Heart right ventricle (tissue), 16 donors: Measurements from ENCODE around the gene ACYP1. TPM values are rescaled to one million over a fixed set of nuclear protein-coding genes. Genes with fewer than 3 reads are reported as not detected.

Source experiments
- ATAC-seq, 8 donors: fragments of 200-7000 bp; cut with Tn5 transposase; one replicate each; pipeline ENCODE4 v1.9.1; 2020; ENCODE audit warnings: mild to moderate bottlenecking in 8 of 8, moderate library complexity in 8 of 8, moderate number of reproducible peaks in 1 of 8
- DNase-seq, 2 donors: peaks; one replicate each; pipeline ENCODE4 v3.0.0-alpha.2; 2020
- H3K27ac ChIP-seq, 10 donors: fragments of 200-600 bp; sonication (generic) in 2 of 10; one replicate each; pipeline versions ENCODE4 v1.5.0 to v1.8.0; 2020 to 2022; ENCODE audit warnings: mild to moderate bottlenecking in 3 of 10
- H3K27me3 ChIP-seq, 7 donors: fragments of 200-600 bp; one replicate each; pipeline ENCODE4 v1.8.0; 2021 to 2022; ENCODE audit warnings: mild to moderate bottlenecking in 2 of 7
- H3K36me3 ChIP-seq, 9 donors: fragments of 200-600 bp; sonication (generic) in 1 of 9; one replicate each; pipeline versions ENCODE4 v1.5.0 to v1.8.0; 2020 to 2022; ENCODE audit warnings: mild to moderate bottlenecking in 2 of 9
- H3K4me1 ChIP-seq, 9 donors: fragments of 200-600 bp; sonication (generic) in 1 of 9; one replicate each; pipeline versions ENCODE4 v1.5.0 to v1.8.0; 2020 to 2022; ENCODE audit warnings: mild to moderate bottlenecking in 4 of 9
- H3K4me3 ChIP-seq, 10 donors: fragments of 200-600 bp; sonication (generic) in 2 of 10; one replicate each; pipeline versions ENCODE4 v1.5.0 to v1.8.0; 2020 to 2022; ENCODE audit warnings: mild to moderate bottlenecking in 7 of 10, moderate library complexity in 2 of 10
- H3K9me3 ChIP-seq, 11 donors: fragments of 200-600 bp in 10 of 11; sonication (generic) in 2 of 11; one replicate each; pipeline versions ENCODE4 v1.5.0 to v1.8.0; 2013 to 2022; ENCODE audit warnings: mild to moderate bottlenecking in 2 of 11, control low read depth in 1 of 11, moderate library complexity in 1 of 11
- WGBS, 2 donors: extraction: QIAGEN DNeasy Blood & Tissue Kit; methylation state at CpG; one replicate each; pipeline ENCODE4 v1.1.7; 2013; ENCODE audit warnings: inconsistent platforms in 1 of 2; 5-methylcytosine and 5-hydroxymethylcytosine counted together
- intact Hi-C, 10 donors: fragments of 100-400 bp; cut with DNase I; formaldehyde crosslinking; loops; one replicate each; pipeline versions ENCODE4 v1.11.1 to v1.14.2; 2022
- polyA plus RNA-seq, 2 donors: library from polyadenylated mRNA; stranded (reverse); fragments of 200-250 nt; gene quantifications; one replicate each; pipeline ENCODE4 v1.2.3, GENCODE V29; 2013
- total RNA-seq, 10 donors: library from RNA; stranded (reverse); fragmentation: NEBNext Ultra II Directional in 3 of 10; extraction: Animal tissue kit (Norgen Biotek cat#: 25700) in 3 of 10; gene quantifications; one replicate each; pipeline versions ENCODE4 v1.2.1 to v1.2.4, GENCODE V29; 2021 to 2023
- TF ChIP-seq, protein P1 (sequence below), 9 donors: fragments of 200-600 bp; sonication (generic) in 2 of 9; IDR thresholded peaks; one replicate each; pipeline versions ENCODE4 v1.5.0 to v1.8.0; 2021 to 2022; ENCODE audit warnings: antibody characterized with exemption in 9 of 9, mild to moderate bottlenecking in 5 of 9, moderate library complexity in 1 of 9
- donor health status: Arrhythmogenic right ventricular cardiomyopathy.
- donor health status: ischemic (EF 13 %, LVEDD 7.1; RV severe dilation, severe dysfunction).
- donor health status: healthy with polysubstance abuse.
- donor health status: DM: no; HTN: yes; CAD: no.
- donor health status: DM: no; HTN: no; CAD: no.
- donor health status: ischemic (EF 25% LVEDD 6.9; RV normal size, moderate dysfunction).
- donor health status: ischemic (EF 25% LVEDD 5.7; RV mildly dilated, moderate dysfunction).
- donor health status: healthy.
- donor health status: DM: yes; HTN: yes; CAD: no.
- donor health status: Ischemic cardiomyopathy.
- donor health status: ischemic (EF 35%, LVEDD 5.7; RV mildly dilated, moderate dysfunction).
- donor health status: nonischemic (EF 11% LVEDD 7.7; RV severe dilation, severe dysfunction).
- donor health status: DM: yes; HTN: yes; CAD: no.
- donor health status: PGD.
- donor health status: ischemic (EF 29% LVEDD 5.4; RV normal size, mild dysfunction).
- donor health status: nonischemic (EF 23%, LVEDD 6.1; RV moderate dilation, normal function).

Gene ACYP1
- total and polyA plus RNA-seq, 12 donors, result 7.9 to 34.9 (median 10.1) TPM

- Histone ChIP-seq H3K27me3 (no peaks in the 10 kb centered on the region), H3K9me3 (no peaks in the 10 kb centered on the region), H3K4me1 (no peaks in the 10 kb centered on the region), H3K27ac (no peak overlapping the region), H3K36me3 (peaks cover 0 to 100% (median 73%) of the 10 kb centered on the region in 9 donors), H3K4me3 (no peak overlapping the region)
- intact Hi-C loops, result loop anchor here (1.0 to 10.0 kb wide), 12 partner anchors 141 to 228 kb away; no protein-coding TSS in a partner anchor
- peak in 1 of 2 donors; percentile 61 for DNase-seq
- 65 to 69% methylated on average over 7 of the region's 7 CpGs for WGBS, 2 donors
- peak in 7 of 8 donors; percentile 42 to 79 (median 68) for ATAC-seq
- TF ChIP-seq, protein P1, sequence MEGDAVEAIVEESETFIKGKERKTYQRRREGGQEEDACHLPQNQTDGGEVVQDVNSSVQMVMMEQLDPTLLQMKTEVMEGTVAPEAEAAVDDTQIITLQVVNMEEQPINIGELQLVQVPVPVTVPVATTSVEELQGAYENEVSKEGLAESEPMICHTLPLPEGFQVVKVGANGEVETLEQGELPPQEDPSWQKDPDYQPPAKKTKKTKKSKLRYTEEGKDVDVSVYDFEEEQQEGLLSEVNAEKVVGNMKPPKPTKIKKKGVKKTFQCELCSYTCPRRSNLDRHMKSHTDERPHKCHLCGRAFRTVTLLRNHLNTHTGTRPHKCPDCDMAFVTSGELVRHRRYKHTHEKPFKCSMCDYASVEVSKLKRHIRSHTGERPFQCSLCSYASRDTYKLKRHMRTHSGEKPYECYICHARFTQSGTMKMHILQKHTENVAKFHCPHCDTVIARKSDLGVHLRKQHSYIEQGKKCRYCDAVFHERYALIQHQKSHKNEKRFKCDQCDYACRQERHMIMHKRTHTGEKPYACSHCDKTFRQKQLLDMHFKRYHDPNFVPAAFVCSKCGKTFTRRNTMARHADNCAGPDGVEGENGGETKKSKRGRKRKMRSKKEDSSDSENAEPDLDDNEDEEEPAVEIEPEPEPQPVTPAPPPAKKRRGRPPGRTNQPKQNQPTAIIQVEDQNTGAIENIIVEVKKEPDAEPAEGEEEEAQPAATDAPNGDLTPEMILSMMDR (IDR thresholded peaks at IDR 0.05), result peak; percentile 64 to 87 (median 77)
Measured at GRCh38 chr14:75088566-75089373, 24.9 kb upstream of the ACYP1 start.

DNA sequence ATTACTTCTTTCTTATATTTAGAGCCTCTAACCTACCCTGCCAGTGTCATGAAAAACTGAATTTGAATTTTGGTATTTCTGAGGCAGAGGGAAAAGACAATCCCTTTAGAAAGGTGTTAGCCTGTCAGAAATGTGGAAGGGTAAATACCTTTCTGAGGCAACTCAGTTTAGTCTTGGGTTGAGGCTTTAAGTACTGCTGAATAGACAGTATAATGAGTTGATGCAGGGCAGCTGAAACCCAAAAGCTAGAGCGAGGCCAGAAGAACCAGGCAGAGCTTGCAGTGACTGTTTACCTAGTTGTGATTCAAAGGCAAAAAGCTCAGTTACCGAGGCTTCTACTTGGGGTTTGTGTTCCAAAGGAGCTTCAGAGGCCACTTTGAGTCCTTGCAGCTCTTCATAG is 24.3 kb upstream of the ACYP1 start:
- no peak overlapping the region for H3K27ac ChIP-seq
- peaks cover 0 to 100% (median 69%) of the 10 kb centered on the region in 9 donors for H3K36me3 ChIP-seq
- DNase-seq (no peak), ATAC-seq (peak in 1 of 8 donors; percentile 16)
- H3K4me1 ChIP-seq, result no peaks in the 10 kb centered on the region
- no peaks in the 10 kb centered on the region for H3K27me3 ChIP-seq
- no peak overlapping the region for H3K4me3 ChIP-seq
- TF ChIP-seq, protein P1 (IDR thresholded peaks at IDR 0.05), result no peak
- H3K9me3 ChIP-seq, result no peaks in the 10 kb centered on the region
- intact Hi-C loops, result loop anchor here (1.0 to 10.0 kb wide), 12 partner anchors 141 to 227 kb away; no protein-coding TSS in a partner anchor
- 82 to 94% methylated on average over 2 of the region's 2 CpGs for WGBS, 2 donors

- H3K4me3 ChIP-seq, result no peak overlapping the region
- TF ChIP-seq, protein P1 (IDR thresholded peaks at IDR 0.05), result peak in 3 of 9 donors; percentile 12 to 29 (median 13)
- no peaks in the 10 kb centered on the region for H3K27me3 ChIP-seq
- peaks cover 0 to 15% (median 4%) of the 10 kb centered on the region in 9 donors for H3K4me1 ChIP-seq
- DNase-seq (no peak), ATAC-seq (peak in 1 of 8 donors; percentile 19)
- no peak overlapping the region for H3K27ac ChIP-seq
- intact Hi-C loops, result loop anchor here in 5 of 10 donors (2.0 to 10.0 kb wide), 5 partner anchors 138 to 220 kb away; no protein-coding TSS in a partner anchor
- 52 to 59% methylated on average over 5 of the region's 5 CpGs for WGBS, 2 donors
- peaks cover 3 to 89% (median 54%) of the 10 kb centered on the region in 9 donors for H3K36me3 ChIP-seq
- no peaks in the 10 kb centered on the region for H3K9me3 ChIP-seq
Measured at GRCh38 chr14:75084513-75084912, 20.7 kb upstream of the ACYP1 start.

- peaks cover 0 to 15% (median 4%) of the 10 kb centered on the region in 9 donors for H3K4me1 ChIP-seq
- H3K36me3 ChIP-seq, result peaks cover 3 to 83% (median 50%) of the 10 kb centered on the region in 9 donors
- ATAC-seq (no peak), DNase-seq (no peak)
- intact Hi-C loops, result loop anchor here in 3 of 10 donors (10.0 kb wide), 3 partner anchors 138 to 218 kb away; no protein-coding TSS in a partner anchor
- H3K27ac ChIP-seq, result no peak overlapping the region
- H3K9me3 ChIP-seq, result no peaks in the 10 kb centered on the region
- no peaks in the 10 kb centered on the region for H3K27me3 ChIP-seq
- TF ChIP-seq, protein P1 (IDR thresholded peaks at IDR 0.05), result no peak
- 95 to 100% methylated on average over 1 of the region's 1 CpG for WGBS, 2 donors
- no peak overlapping the region for H3K4me3 ChIP-seq
Measured at GRCh38 chr14:75083271-75083670, 19.4 kb upstream of the ACYP1 start.
